ENCODE data around the gene KCNAB1.

Gene KCNAB1

GRCh38 chr3:156530980-156531379 is 410.6 kb downstream of the KCNAB1 start:
- no peak for DNase-seq (ENCODE audit: low read depth in 2 of 3, low spot score in 1 of 3)

GRCh38 chr3:156532730-156533129 is 412.4 kb downstream of the KCNAB1 start:
- DNase-seq (ENCODE audit: low read depth in 2 of 3, low spot score in 1 of 3): no peak

- DNase-seq (ENCODE audit: low read depth in 2 of 3, low spot score in 1 of 3): no peak
Observed at GRCh38 chr3:156533205-156533604, 412.8 kb downstream of the KCNAB1 start.

GRCh38 chr3:156535162-156535627 is 414.8 kb downstream of the KCNAB1 start:
- no peak for DNase-seq (ENCODE audit: low read depth in 2 of 3, low spot score in 1 of 3)

GRCh38 chr3:156535798-156536197 is 415.4 kb downstream of the KCNAB1 start:
- no peak for DNase-seq (ENCODE audit: low read depth in 2 of 3, low spot score in 1 of 3)

GRCh38 chr3:156536524-156537316 is 416.3 kb downstream of the KCNAB1 start:
- no peak for DNase-seq (ENCODE audit: low read depth in 2 of 3, low spot score in 1 of 3)

- no peak for DNase-seq (ENCODE audit: low read depth in 2 of 3, low spot score in 1 of 3)
Observed at GRCh38 chr3:156539051-156539450, 418.7 kb downstream of the KCNAB1 start.

GRCh38 chr3:156539802-156540201 is 419.4 kb downstream of the KCNAB1 start:
- no peak for DNase-seq (ENCODE audit: low read depth in 2 of 3, low spot score in 1 of 3)

- no peak for DNase-seq (ENCODE audit: low read depth in 2 of 3, low spot score in 1 of 3)
Observed at GRCh38 chr3:156542101-156543042, 422.0 kb downstream of the KCNAB1 start.

- DNase-seq (ENCODE audit: low read depth in 2 of 3, low spot score in 1 of 3): no peak
Observed at GRCh38 chr3:156543043-156543555, 422.7 kb downstream of the KCNAB1 start.

- DNase-seq (ENCODE audit: low read depth in 2 of 3, low spot score in 1 of 3): no peak
Observed at GRCh38 chr3:156547637-156548036, 427.3 kb downstream of the KCNAB1 start.

GRCh38 chr3:156548041-156548687 is 427.8 kb downstream of the KCNAB1 start:
- no peak for DNase-seq (ENCODE audit: low read depth in 2 of 3, low spot score in 1 of 3)

- no peak for DNase-seq (ENCODE audit: low read depth in 2 of 3, low spot score in 1 of 3)
Observed at GRCh38 chr3:156548902-156549301, 428.5 kb downstream of the KCNAB1 start.

- no peak for DNase-seq (ENCODE audit: low read depth in 2 of 3, low spot score in 1 of 3)
Observed at GRCh38 chr3:156551261-156551660, 430.9 kb downstream of the KCNAB1 start.

GRCh38 chr3:156551746-156552145 is 431.4 kb downstream of the KCNAB1 start:
- DNase-seq (ENCODE audit: low read depth in 2 of 3, low spot score in 1 of 3): no peak

- DNase-seq (ENCODE audit: low read depth in 2 of 3, low spot score in 1 of 3): no peak
Observed at GRCh38 chr3:156552973-156553372, 432.6 kb downstream of the KCNAB1 start.

- peak in 1 of 3 donors; percentile 19 for DNase-seq (ENCODE audit: low read depth in 2 of 3, low spot score in 1 of 3)
Observed at GRCh38 chr3:156553705-156554356, 433.5 kb downstream of the KCNAB1 start.

GRCh38 chr3:156554515-156554841 is 434.1 kb downstream of the KCNAB1 start:
- DNase-seq (ENCODE audit: low read depth in 2 of 3, low spot score in 1 of 3): no peak

GRCh38 chr3:156554842-156555687 is 434.7 kb downstream of the KCNAB1 start, which contains the start of gene SSR3:
TSS of gene SSR3 (minus strand) at chr3:156555117. CDS start at chr3:156555089, 28 bp downstream.
- peak; percentile 96 to 99 (median 98) for DNase-seq (ENCODE audit: low read depth in 2 of 3, low spot score in 1 of 3)

GRCh38 chr3:156558389-156558788 is 438.0 kb downstream of the KCNAB1 start:
- no peak for DNase-seq (ENCODE audit: low read depth in 2 of 3, low spot score in 1 of 3)
